ENCODE results near the gene RPH3AL.

Gene RPH3AL

GRCh38 chr17:281365-281999 is 71.1 kb downstream of the RPH3AL start:
- TF ChIP-seq CTCF (IDR thresholded peaks at IDR 0.05) (no peak), ZFX (IDR thresholded peaks at IDR 0.05; ENCODE audit: borderline replicate concordance) (no peak)

GRCh38 chr17:280901-281300 is 71.7 kb downstream of the RPH3AL start:
- H3K27ac ChIP-seq: no peak overlapping the region
- TF ChIP-seq CTCF (IDR thresholded peaks at IDR 0.05) (no peak), ZFX (IDR thresholded peaks at IDR 0.05; ENCODE audit: borderline replicate concordance) (no peak)

More at GRCh38 chr17:281365-281999, 71.1 kb downstream of the RPH3AL start:
- no peak overlapping the region for H3K27ac ChIP-seq

- no peak for TF ChIP-seq ZFX (IDR thresholded peaks at IDR 0.05; ENCODE audit: borderline replicate concordance)
- no peak for TF ChIP-seq CTCF (IDR thresholded peaks at IDR 0.05)
- no peak overlapping the region for H3K27ac ChIP-seq
Observed at GRCh38 chr17:280216-280615, 72.4 kb downstream of the RPH3AL start.

- no peak for TF ChIP-seq ZFX (IDR thresholded peaks at IDR 0.05; ENCODE audit: borderline replicate concordance)
- no peak for TF ChIP-seq CTCF (IDR thresholded peaks at IDR 0.05)
- H3K27ac ChIP-seq: no peak overlapping the region
Observed at GRCh38 chr17:279776-280175, 72.8 kb downstream of the RPH3AL start.

- no peak overlapping the region for H3K27ac ChIP-seq
- TF ChIP-seq ZFX (IDR thresholded peaks at IDR 0.05; ENCODE audit: borderline replicate concordance) (no peak), CTCF (IDR thresholded peaks at IDR 0.05) (no peak)
Observed at GRCh38 chr17:279331-279730, 73.3 kb downstream of the RPH3AL start.

GRCh38 chr17:278676-279059 is 73.9 kb downstream of the RPH3AL start:
- no peak overlapping the region for H3K27ac ChIP-seq

GRCh38 chr17:278055-278675 is 74.4 kb downstream of the RPH3AL start:
- no peak overlapping the region for H3K27ac ChIP-seq
- TF ChIP-seq CTCF (IDR thresholded peaks at IDR 0.05) (no peak), ZFX (IDR thresholded peaks at IDR 0.05; ENCODE audit: borderline replicate concordance) (no peak)

More at GRCh38 chr17:278676-279059, 73.9 kb downstream of the RPH3AL start:
- no peak for TF ChIP-seq ZFX (IDR thresholded peaks at IDR 0.05; ENCODE audit: borderline replicate concordance)

All from 22Rv1 (cell line).